Measurements from ENCODE around the gene OAT. TPM values are rescaled to one million over a fixed set of nuclear protein-coding genes. Genes with fewer than 3 reads are reported as not detected.

OAT gene
- polyA plus RNA-seq, 2 of the 4 experiments (the other 2 are of a cell fraction) = 81.3 to 97.6 TPM

- TF ChIP-seq KDM1A (IDR thresholded peaks at IDR 0.05; ENCODE audit: low read depth) (no peak), EHF (CRISPR knock-in tag; IDR thresholded peaks at IDR 0.05) (no peak), ELK1 (IDR thresholded peaks at IDR 0.05; ENCODE audit: low read depth, low read length) (no peak), EHMT2 (IDR thresholded peaks at IDR 0.05; ENCODE audit: low read depth) (no peak), GATA3 (IDR thresholded peaks at IDR 0.05; ENCODE audit: borderline replicate concordance) (no peak), HMGXB4 (CRISPR knock-in tag; IDR thresholded peaks at IDR 0.05; ENCODE audit: borderline replicate concordance) (no peak), CBX2 (IDR thresholded peaks at IDR 0.05; ENCODE audit: borderline replicate concordance, low read depth) (no peak), MAFK (IDR thresholded peaks at IDR 0.05; ENCODE audit: partially characterized antibody) (no peak), NFE2L2 (conservative IDR thresholded peaks at IDR 0.05; ENCODE audit: low read length) (no peak), RAD21 (conservative IDR thresholded peaks at IDR 0.05 in 1 of 2, IDR thresholded peaks at IDR 0.05 in 1 of 2) (no peak), HOXA7 (CRISPR knock-in tag; IDR thresholded peaks at IDR 0.05) (no peak), HEYL (CRISPR knock-in tag; IDR thresholded peaks at IDR 0.05) (no peak), E2F6 (IDR thresholded peaks at IDR 0.05; ENCODE audit: borderline replicate concordance, low read depth) (no peak), PBX3 (IDR thresholded peaks at IDR 0.05) (no peak), MYC (IDR thresholded peaks at IDR 0.05; ENCODE audit: borderline replicate concordance, low read length) (no peak), RCOR1 (IDR thresholded peaks at IDR 0.05; ENCODE audit: low read depth, low read length) (no peak), BCL3 (IDR thresholded peaks at IDR 0.05) (no peak), TFCP2L1 (CRISPR knock-in tag; IDR thresholded peaks at IDR 0.05) (no peak), SREBF2 (IDR thresholded peaks at IDR 0.05) (no peak), FOSB (CRISPR knock-in tag; IDR thresholded peaks at IDR 0.05) (no peak)
- no peak overlapping the region for H3K4me2 ChIP-seq
- no peak overlapping the region for H3K4me3 ChIP-seq
- CTCF ChIA-PET = no interaction called here
- 68% methylated on average over 12 of the region's 12 CpGs for WGBS (ENCODE audit: missing lambda C conversion rate)
- POLR2A ChIA-PET = no interaction called here
- H3K27ac ChIP-seq = no peak overlapping the region
- H3K4me1 ChIP-seq = peaks cover 5% of the 10 kb centered on the region; the same call in 2 of the 3 replicates
- ATAC-seq = no peak
- no peak for FAIRE-seq
- no peak for DNase-seq (ENCODE audit: low read depth in 1 of 2, low spot score in 1 of 2)
- H3K9me3 ChIP-seq = no peaks in the 10 kb centered on the region
Observed at GRCh38 chr10:124422742-124423141, 4.0 kb upstream of the OAT start.

GRCh38 chr10:124420254-124420653 is 1.5 kb upstream of the OAT start:
- Histone ChIP-seq H3K27ac (no peak overlapping the region), H3K9me3 (no peaks in the 10 kb centered on the region), H3K4me1 (peaks cover 21% of the 10 kb centered on the region), H3K4me2 (no peak overlapping the region), H3K4me3 (no peak overlapping the region)
- FAIRE-seq = no peak
- DNase-seq (ENCODE audit: low read depth in 1 of 2, low spot score in 1 of 2) = no peak
- 27% methylated on average over 1 of the region's 1 CpG for WGBS (ENCODE audit: missing lambda C conversion rate)
- ChIA-PET POLR2A (interaction anchor here (1.3 kb wide), 1 partner anchor 15 kb away, joined by 4 read pairs; no protein-coding TSS in a partner anchor), CTCF (interaction anchor here (0.6 to 2.1 kb wide), 4 partner anchors 31 to 1257 kb away, joined by 3 to 7 read pairs (median 5); no protein-coding TSS in a partner anchor)
- ATAC-seq = no peak
- TF ChIP-seq ZNF302 (CRISPR knock-in tag; IDR thresholded peaks at IDR 0.05) (no peak), FOSL2 (IDR thresholded peaks at IDR 0.05) (no peak), FOSL2 (CRISPR knock-in tag; IDR thresholded peaks at IDR 0.05) (no peak), CBX8 (IDR thresholded peaks at IDR 0.05) (no peak), POLR2A (IDR thresholded peaks at IDR 0.05; ENCODE audit: low read length) (no peak), JUN (IDR thresholded peaks at IDR 0.05) (no peak), SMC3 (IDR thresholded peaks at IDR 0.05) (no peak), CHD2 (IDR thresholded peaks at IDR 0.05; ENCODE audit: low read length, partially characterized antibody) (no peak), NR3C1 (IDR thresholded peaks at IDR 0.05) (no peak), MAX (IDR thresholded peaks at IDR 0.05) (no peak), CHD4 (IDR thresholded peaks at IDR 0.05; ENCODE audit: borderline replicate concordance) (no peak), POLR2AphosphoS2 (conservative IDR thresholded peaks at IDR 0.05; ENCODE audit: low read length) (no peak), E2F6 (IDR thresholded peaks at IDR 0.05; ENCODE audit: borderline replicate concordance, low read depth) (no peak), RFX5 (IDR thresholded peaks at IDR 0.05) (no peak), NPAS2 (CRISPR knock-in tag; IDR thresholded peaks at IDR 0.05; ENCODE audit: borderline replicate concordance) (no peak), RARB (CRISPR knock-in tag; IDR thresholded peaks at IDR 0.05) (no peak), ZC3H11A (IDR thresholded peaks at IDR 0.05) (no peak)

All from A549 (cell line).